OCI-LY7 (cell line): ENCODE measurements around the gene VIPAS39. TPM values are rescaled to one million over a fixed set of nuclear protein-coding genes. Genes with fewer than 3 reads are reported as not detected.

ENCODE experiments used
- BruUV-seq: library from RNA; stranded (reverse); fragments of 400-500 nt; replicated peaks from 2 replicates; lab custom pipeline; 2021; lab: Mats Ljungman, UMichigan
- CTCF ChIA-PET: fragments of 300-600 bp; sonication (Branson Sonifier 250); formaldehyde crosslinking; loops from one replicate; lab custom pipeline; 2022; ENCODE audit warnings: antibody characterized with exemption; ENCODE audit not compliant: unreplicated experiment; lab: Charles Lee
- POLR2A ChIA-PET: fragments of 300-600 bp; sonication (Branson Sonifier 250); formaldehyde crosslinking; loops from one replicate; lab custom pipeline; 2022; ENCODE audit warnings: antibody characterized with exemption; lab: Charles Lee
- DNase-seq: peaks from one replicate; pipeline ENCODE4 v3.0.0-alpha.2; 2015; ENCODE audit warnings: low spot score
- H2AFZ ChIP-seq: fragments of 200-600 bp; sonication (generic), shearing (Covaris generic); 2 replicates; pipeline ENCODE4 v1.6.1; 2014; ENCODE audit warnings: mild to moderate bottlenecking, antibody characterized with exemption, low read length, moderate library complexity
- H3K27ac ChIP-seq: fragments of 200-600 bp; sonication (generic); 2 replicates; pipeline ENCODE4 v1.5.1; 2014; ENCODE audit warnings: mixed run types, low read depth, mild to moderate bottlenecking, moderate library complexity, low read length, inconsistent platforms; ENCODE audit not compliant: poor library complexity, severe bottlenecking
- H3K36me3 ChIP-seq: fragments of 200-600 bp; sonication (generic); 2 replicates; pipeline ENCODE4 v1.6.1; 2014; ENCODE audit warnings: mild to moderate bottlenecking, antibody characterized with exemption, low read length, moderate library complexity, mixed read lengths; ENCODE audit not compliant: insufficient read depth
- H3K4me1 ChIP-seq: fragments of 200-600 bp; sonication (generic); 2 replicates; pipeline ENCODE4 v1.5.1; 2014; ENCODE audit warnings: mild to moderate bottlenecking, low read length; ENCODE audit not compliant: insufficient read depth, poor library complexity, severe bottlenecking
- H3K4me2 ChIP-seq: fragments of 200-600 bp; sonication (generic); 2 replicates; pipeline ENCODE4 v1.6.1; 2014; ENCODE audit warnings: mild to moderate bottlenecking, low read length
- H3K4me3 ChIP-seq: fragments of 200-600 bp; sonication (generic); 2 replicates; pipeline ENCODE4 v1.5.1; 2014; ENCODE audit warnings: mild to moderate bottlenecking, low read depth, low read length; ENCODE audit not compliant: poor library complexity, severe bottlenecking
- H3K79me2 ChIP-seq: fragments of 200-600 bp; sonication (generic); 2 replicates; pipeline ENCODE4 v1.6.1; 2016; ENCODE audit warnings: low read depth, mild to moderate bottlenecking, low read length, moderate library complexity, mixed read lengths; ENCODE audit not compliant: insufficient read depth
- H3K9me2 ChIP-seq: fragments of 200-600 bp; sonication (generic); 2 replicates; pipeline ENCODE4 v1.6.1; 2016; ENCODE audit warnings: mild to moderate bottlenecking, low read length, mixed read lengths; ENCODE audit not compliant: insufficient read depth
- H3K9me3 ChIP-seq: fragments of 200-600 bp; sonication (generic); 2 replicates; pipeline ENCODE4 v1.6.1; 2014; ENCODE audit warnings: mild to moderate bottlenecking, mixed run types, low read length, mixed read lengths
- H4K20me1 ChIP-seq: fragments of 200-600 bp; sonication (generic); 2 replicates; pipeline ENCODE4 v1.6.1; 2014; ENCODE audit warnings: mild to moderate bottlenecking, antibody characterized with exemption, low read length, moderate library complexity, mixed read lengths; ENCODE audit not compliant: insufficient read depth
- EZH2phosphoT487 ChIP-seq: fragments of 200-600 bp; sonication (generic); IDR thresholded peaks from 2 replicates; pipeline ENCODE4 v1.6.1; 2018; ENCODE audit warnings: low read depth, borderline replicate concordance, mild to moderate bottlenecking, mixed run types, antibody characterized with exemption, low read length, moderate library complexity, mixed read lengths
- intact Hi-C: fragments of 100-400 bp; cut with micrococcal nuclease; formaldehyde crosslinking; loops from one replicate; pipeline ENCODE4 v1.10.0; 2022; ENCODE audit not compliant: unreplicated experiment
- total RNA-seq, 2 experiments: library from RNA; depleted of rRNA in 1 of 2; stranded (reverse); fragments of >200 nt in 1 of 2; shearing (Covaris generic) in 1 of 2; gene quantifications; 2 replicates each; pipeline ENCODE4 v1.2.3, GENCODE V29; 2014 to 2022
- TF ChIP-seq, protein P1 (sequence below): fragments of 200-600 bp; sonication (generic); conservative IDR thresholded peaks from 2 replicates; pipeline ENCODE4 v1.5.1; 2014; ENCODE audit warnings: mild to moderate bottlenecking, antibody characterized with exemption, low read length, moderate library complexity, mixed read lengths

The VIPAS39 gene
- total RNA-seq, 2 experiments from 2014 or later = 13.3 to 20.4 TPM

DNA sequence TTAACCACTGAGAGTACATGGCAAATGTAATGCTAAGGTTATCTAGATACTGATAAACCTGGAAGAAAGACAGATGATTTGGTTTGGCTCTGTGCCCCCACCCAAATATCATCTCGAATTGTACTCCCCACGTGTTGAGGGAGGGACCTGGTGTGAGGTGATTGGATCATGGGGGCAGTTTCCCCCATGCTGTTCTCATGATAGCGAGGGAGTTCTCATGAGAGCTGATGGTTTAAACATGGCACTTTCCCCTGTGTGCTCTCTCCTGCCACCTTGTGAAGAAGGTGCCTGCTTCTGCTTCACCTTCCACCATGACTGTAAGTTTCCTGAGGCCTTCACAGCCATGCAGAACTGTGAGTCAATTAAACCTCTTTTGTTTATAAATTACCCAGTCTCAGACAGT is 48.3 kb downstream of the VIPAS39 start:
- CTCF ChIA-PET = no interaction called here
- H2AFZ ChIP-seq = no peak overlapping the region; the same call in 1 of the 2 replicates
- intact Hi-C loops = no loop called here

DNA sequence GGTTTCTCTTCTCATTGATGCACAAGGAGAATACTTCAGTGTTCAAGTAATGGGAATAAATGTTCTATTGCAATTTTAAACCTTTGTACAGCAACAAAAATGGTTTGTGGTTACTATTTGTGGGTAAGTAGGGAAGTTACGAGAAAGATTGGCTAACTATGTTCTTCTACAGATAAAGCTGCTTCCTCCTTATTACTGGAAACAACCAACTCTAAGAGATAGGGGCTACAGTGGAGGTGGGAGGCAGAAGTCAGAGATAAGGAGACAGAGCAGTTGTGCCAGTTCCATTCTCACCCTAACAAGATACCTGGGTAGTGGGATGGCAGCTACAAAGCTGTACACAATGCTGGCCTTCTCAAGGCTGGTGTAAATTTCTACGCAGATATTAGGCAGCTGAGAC is 50.2 kb downstream of the VIPAS39 start:
- H3K36me3 ChIP-seq = no peaks in the 10 kb centered on the region
- H3K27ac ChIP-seq = no peak overlapping the region
- POLR2A ChIA-PET = interaction anchor here (0.6 to 0.8 kb wide), 4 partner anchors 37 to 146 kb away, joined by 3 to 6 read pairs (median 4); no protein-coding TSS in a partner anchor
- no peaks in the 10 kb centered on the region for H3K9me3 ChIP-seq
- H3K4me1 ChIP-seq = no peaks in the 10 kb centered on the region
- no TSS peak for BruUV-seq
- no peak overlapping the region for H3K4me2 ChIP-seq
- DNase-seq = no peak
- TF ChIP-seq, protein P1, sequence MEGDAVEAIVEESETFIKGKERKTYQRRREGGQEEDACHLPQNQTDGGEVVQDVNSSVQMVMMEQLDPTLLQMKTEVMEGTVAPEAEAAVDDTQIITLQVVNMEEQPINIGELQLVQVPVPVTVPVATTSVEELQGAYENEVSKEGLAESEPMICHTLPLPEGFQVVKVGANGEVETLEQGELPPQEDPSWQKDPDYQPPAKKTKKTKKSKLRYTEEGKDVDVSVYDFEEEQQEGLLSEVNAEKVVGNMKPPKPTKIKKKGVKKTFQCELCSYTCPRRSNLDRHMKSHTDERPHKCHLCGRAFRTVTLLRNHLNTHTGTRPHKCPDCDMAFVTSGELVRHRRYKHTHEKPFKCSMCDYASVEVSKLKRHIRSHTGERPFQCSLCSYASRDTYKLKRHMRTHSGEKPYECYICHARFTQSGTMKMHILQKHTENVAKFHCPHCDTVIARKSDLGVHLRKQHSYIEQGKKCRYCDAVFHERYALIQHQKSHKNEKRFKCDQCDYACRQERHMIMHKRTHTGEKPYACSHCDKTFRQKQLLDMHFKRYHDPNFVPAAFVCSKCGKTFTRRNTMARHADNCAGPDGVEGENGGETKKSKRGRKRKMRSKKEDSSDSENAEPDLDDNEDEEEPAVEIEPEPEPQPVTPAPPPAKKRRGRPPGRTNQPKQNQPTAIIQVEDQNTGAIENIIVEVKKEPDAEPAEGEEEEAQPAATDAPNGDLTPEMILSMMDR = no peak
- no peak for TF ChIP-seq EZH2phosphoT487
- CTCF ChIA-PET = no interaction called here
- H3K79me2 ChIP-seq = no peaks in the 10 kb centered on the region
- no peak overlapping the region for H2AFZ ChIP-seq
- H3K4me3 ChIP-seq = no peak overlapping the region
- intact Hi-C loops = no loop called here
- no peaks in the 10 kb centered on the region for H4K20me1 ChIP-seq
- no peaks in the 10 kb centered on the region for H3K9me2 ChIP-seq

More for the DNA sequence above, 48.3 kb downstream of the VIPAS39 start:
- Histone ChIP-seq H3K4me1 (no peaks in the 10 kb centered on the region), H3K9me2 (no peaks in the 10 kb centered on the region), H4K20me1 (no peaks in the 10 kb centered on the region), H3K79me2 (no peaks in the 10 kb centered on the region), H3K9me3 (no peaks in the 10 kb centered on the region), H3K27ac (no peak overlapping the region), H3K4me2 (no peak overlapping the region), H3K36me3 (no peaks in the 10 kb centered on the region), H3K4me3 (no peak overlapping the region)
- POLR2A ChIA-PET = no interaction called here
- no TSS peak for BruUV-seq
- DNase-seq = peak; percentile 34
- TF ChIP-seq EZH2phosphoT487 = no peak
- TF ChIP-seq, protein P1 = peak; percentile 63

DNA sequence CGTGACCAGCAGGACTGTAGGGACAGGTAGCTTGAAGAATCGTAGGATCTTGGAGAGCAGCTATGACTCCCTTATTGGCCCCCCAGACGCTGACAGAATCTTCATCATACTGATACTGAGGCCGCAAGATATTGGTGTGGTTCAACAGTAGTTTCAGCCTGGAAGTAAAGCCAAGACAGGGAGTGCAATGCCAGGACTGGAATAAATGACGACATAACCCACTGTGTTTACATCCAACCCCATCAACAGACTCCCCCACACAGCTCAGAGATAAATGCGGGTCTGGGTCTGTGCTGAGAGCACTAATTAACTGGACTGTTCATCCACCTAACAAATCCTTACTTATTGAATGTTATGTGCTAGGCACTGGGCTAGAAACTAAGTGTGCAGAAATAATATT is 50.7 kb downstream of the VIPAS39 start:
- no peak overlapping the region for H3K4me3 ChIP-seq
- no peak overlapping the region for H3K4me2 ChIP-seq
- no peak overlapping the region for H2AFZ ChIP-seq
- BruUV-seq = no TSS peak
- no peaks in the 10 kb centered on the region for H3K36me3 ChIP-seq
- H3K4me1 ChIP-seq = no peaks in the 10 kb centered on the region
- H3K27ac ChIP-seq = no peak overlapping the region
- no peaks in the 10 kb centered on the region for H4K20me1 ChIP-seq
- CTCF ChIA-PET = no interaction called here
- H3K79me2 ChIP-seq = no peaks in the 10 kb centered on the region
- H3K9me3 ChIP-seq = no peaks in the 10 kb centered on the region
- no peak for DNase-seq
- POLR2A ChIA-PET = interaction anchor here (0.8 kb wide), 1 partner anchor 53 kb away, joined by 3 read pairs; no protein-coding TSS in a partner anchor
- intact Hi-C loops = no loop called here
- TF ChIP-seq EZH2phosphoT487 = no peak
- TF ChIP-seq, protein P1 = no peak
- no peaks in the 10 kb centered on the region for H3K9me2 ChIP-seq
